H1 (cell line): ENCODE data around the gene DDX31. TPM values are rescaled to one million over a fixed set of nuclear protein-coding genes. Genes with fewer than 3 reads are reported as not detected.
A peak's percentile ranks its signal among the peaks of the same experiment; 100 is the strongest.

Experiments
- BCL11A ChIP-seq, 2 experiments: IDR thresholded peaks; one replicate each; pipeline ENCODE4 v1.6.1; 2011; ENCODE audit warnings: low read depth in 2 of 2, low read length in 2 of 2, mild to moderate bottlenecking in 2 of 2
- CTBP2 ChIP-seq: IDR thresholded peaks from 2 replicates; pipeline ENCODE4 v1.7.0; 2011; ENCODE audit warnings: borderline replicate concordance, mild to moderate bottlenecking, moderate library complexity, mixed read lengths, low read length; ENCODE audit not compliant: insufficient read depth, insufficient read length
- EGR1 ChIP-seq: IDR thresholded peaks from 2 replicates; pipeline ENCODE4 v1.6.1; 2011; ENCODE audit warnings: low read depth, low read length, borderline replicate concordance
- EP300 ChIP-seq, 2 experiments: IDR thresholded peaks; 1 replicate in 1 of 2; 2 replicates in 1 of 2; pipeline ENCODE4 v1.6.1; 2011 to 2012; ENCODE audit warnings: low read depth in 2 of 2, low read length in 2 of 2, mild to moderate bottlenecking in 2 of 2, borderline replicate concordance in 1 of 2, inconsistent platforms in 1 of 2, moderate library complexity in 1 of 2
- EZH2 ChIP-seq: fragments of 200-600 bp; sonication (generic); IDR thresholded peaks from 2 replicates; pipeline ENCODE4 v1.7.1; 2012; ENCODE audit warnings: low read depth, mild to moderate bottlenecking, moderate library complexity, low read length, inconsistent platforms; ENCODE audit not compliant: severe bottlenecking
- FOSL1 ChIP-seq: IDR thresholded peaks from 2 replicates; pipeline ENCODE4 v1.6.1; 2011; ENCODE audit warnings: mild to moderate bottlenecking, low read depth, low read length, moderate library complexity; ENCODE audit not compliant: insufficient read depth
- HDAC6 ChIP-seq: IDR thresholded peaks from one replicate; pipeline ENCODE4 v1.7.1; 2012; ENCODE audit warnings: low read depth, mild to moderate bottlenecking, inconsistent platforms, low read length, moderate library complexity
- RFX5 ChIP-seq: IDR thresholded peaks from 2 replicates; pipeline ENCODE4 v1.6.1; 2011; ENCODE audit warnings: low read depth, low read length, improper control_type of control experiment, borderline replicate concordance
- RNF2 ChIP-seq: fragments of 200-900, 300-1000 bp; sonication (generic); IDR thresholded peaks from 2 replicates; pipeline ENCODE4 v1.7.1; 2016; ENCODE audit warnings: borderline replicate concordance, low read depth, mild to moderate bottlenecking, antibody characterized with exemption, low read length; ENCODE audit not compliant: poor library complexity, severe bottlenecking; ENCODE audit errors: missing control alignments
- SAP30 ChIP-seq: fragments of 300-600 bp; sonication (generic); IDR thresholded peaks from 2 replicates; pipeline ENCODE4 v1.7.1; 2012; ENCODE audit warnings: low read length, moderate library complexity, mild to moderate bottlenecking, inconsistent platforms; ENCODE audit not compliant: insufficient read depth, insufficient replicate concordance
- SRF ChIP-seq: IDR thresholded peaks from 2 replicates; pipeline ENCODE4 v1.6.1; 2011; ENCODE audit warnings: mild to moderate bottlenecking, low read depth, low read length, moderate library complexity
- TAF7 ChIP-seq: optimal IDR thresholded peaks from 2 replicates; pipeline ENCODE3; 2011; ENCODE audit warnings: low read depth, mild to moderate bottlenecking, inconsistent platforms, low read length, moderate library complexity, borderline replicate concordance
- polyA plus RNA-seq, 7 experiments: library from polyadenylated mRNA; depleted of rRNA in 3 of 7; stranded (reverse) in 5 of 7; unstranded in 2 of 7; fragments of >200 nt in 5 of 7; fragments of 200-250 nt in 2 of 7; gene quantifications; 1 replicate in 5 of 7; 2 replicates in 1 of 7; 4 replicates in 1 of 7; pipeline versions ENCODE4 v1.2.1 to v1.2.3, GENCODE V29; 2011 to 2013; ENCODE audit warnings: missing spikeins in 2 of 7, mixed read lengths in 2 of 7
- total RNA-seq: library from RNA; stranded (reverse); fragmentation: NEBNext Ultra II Directional; extraction: Animal tissue kit (Norgen Biotek cat#: 25700); gene quantifications from 2 replicates; pipeline ENCODE4 v1.2.1, GENCODE V29; 2021
- TF ChIP-seq, protein P1 (sequence below): IDR thresholded peaks from 2 replicates; pipeline ENCODE4 v1.6.1; 2012; ENCODE audit warnings: low read length, inconsistent platforms

DDX31 gene
- total and polyA plus RNA-seq, 2 of the 8 experiments (the other 6 are each of a cell fraction or from before 2014, with no cell fraction given), result 9.5 to 23.7 TPM

GRCh38 chr9:132585954-132586829, 83.6 kb downstream of the DDX31 start (continued):
- TF ChIP-seq EZH2 (peak; percentile 55), EP300 (IDR thresholded peaks at IDR 0.05; ENCODE audit: borderline replicate concordance in 1 of 2, low read depth in 2 of 2, low read length in 2 of 2) (no peak), SAP30 (no peak), TAF7 (no peak), RNF2 (peak; percentile 100), FOSL1 (no peak), CTBP2 (peak; percentile 91), EGR1 (no peak), RFX5 (no peak), BCL11A (IDR thresholded peaks at IDR 0.05; ENCODE audit: low read depth in 2 of 2, low read length in 2 of 2) (no peak), SRF (peak; percentile 68), HDAC6 (no peak)
- TF ChIP-seq, protein P1, sequence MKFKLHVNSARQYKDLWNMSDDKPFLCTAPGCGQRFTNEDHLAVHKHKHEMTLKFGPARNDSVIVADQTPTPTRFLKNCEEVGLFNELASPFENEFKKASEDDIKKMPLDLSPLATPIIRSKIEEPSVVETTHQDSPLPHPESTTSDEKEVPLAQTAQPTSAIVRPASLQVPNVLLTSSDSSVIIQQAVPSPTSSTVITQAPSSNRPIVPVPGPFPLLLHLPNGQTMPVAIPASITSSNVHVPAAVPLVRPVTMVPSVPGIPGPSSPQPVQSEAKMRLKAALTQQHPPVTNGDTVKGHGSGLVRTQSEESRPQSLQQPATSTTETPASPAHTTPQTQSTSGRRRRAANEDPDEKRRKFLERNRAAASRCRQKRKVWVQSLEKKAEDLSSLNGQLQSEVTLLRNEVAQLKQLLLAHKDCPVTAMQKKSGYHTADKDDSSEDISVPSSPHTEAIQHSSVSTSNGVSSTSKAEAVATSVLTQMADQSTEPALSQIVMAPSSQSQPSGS, result no peak
